ENCODE measurements around the gene SLC4A2. TPM values are rescaled to one million over a fixed set of nuclear protein-coding genes. Genes with fewer than 3 reads are reported as not detected.

The SLC4A2 gene
- total RNA-seq, 4 donors from 2014 or later: 74.3 to 111 (median 91.4) TPM

DNA sequence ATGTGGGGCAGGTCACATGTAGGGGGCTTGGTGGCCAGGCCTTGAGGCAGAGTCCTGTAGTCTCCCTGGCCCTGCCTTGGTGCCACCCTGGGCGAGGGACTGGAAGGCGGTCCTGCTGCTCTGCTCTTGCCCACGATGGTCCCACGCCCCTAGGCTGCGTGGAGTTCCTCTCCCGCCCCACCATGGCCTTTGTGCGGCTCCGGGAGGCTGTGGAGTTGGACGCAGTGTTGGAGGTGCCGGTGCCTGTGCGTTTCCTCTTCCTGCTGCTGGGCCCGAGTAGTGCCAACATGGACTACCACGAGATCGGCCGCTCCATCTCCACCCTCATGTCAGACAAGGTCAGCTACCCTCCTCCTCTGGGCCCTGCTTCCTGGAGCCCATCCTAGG lies 11.2 kb downstream of the SLC4A2 start:
- Histone ChIP-seq H3K36me3 (peaks cover 2 to 100% (median 34%) of the 10 kb centered on the region in 3 donors), H3K27me3 (no peaks in the 10 kb centered on the region), H3K4me1 (no peaks in the 10 kb centered on the region), H3K9me3 (no peaks in the 10 kb centered on the region), H3K27ac (no peak overlapping the region), H3K4me3 (no peak overlapping the region)
- DNase-seq (ENCODE audit: low spot score in 2 of 2): no peak
- TF ChIP-seq EP300 (IDR thresholded peaks at IDR 0.05) (no peak), POLR2A (IDR thresholded peaks at IDR 0.05) (no peak)
- TF ChIP-seq, protein P1, sequence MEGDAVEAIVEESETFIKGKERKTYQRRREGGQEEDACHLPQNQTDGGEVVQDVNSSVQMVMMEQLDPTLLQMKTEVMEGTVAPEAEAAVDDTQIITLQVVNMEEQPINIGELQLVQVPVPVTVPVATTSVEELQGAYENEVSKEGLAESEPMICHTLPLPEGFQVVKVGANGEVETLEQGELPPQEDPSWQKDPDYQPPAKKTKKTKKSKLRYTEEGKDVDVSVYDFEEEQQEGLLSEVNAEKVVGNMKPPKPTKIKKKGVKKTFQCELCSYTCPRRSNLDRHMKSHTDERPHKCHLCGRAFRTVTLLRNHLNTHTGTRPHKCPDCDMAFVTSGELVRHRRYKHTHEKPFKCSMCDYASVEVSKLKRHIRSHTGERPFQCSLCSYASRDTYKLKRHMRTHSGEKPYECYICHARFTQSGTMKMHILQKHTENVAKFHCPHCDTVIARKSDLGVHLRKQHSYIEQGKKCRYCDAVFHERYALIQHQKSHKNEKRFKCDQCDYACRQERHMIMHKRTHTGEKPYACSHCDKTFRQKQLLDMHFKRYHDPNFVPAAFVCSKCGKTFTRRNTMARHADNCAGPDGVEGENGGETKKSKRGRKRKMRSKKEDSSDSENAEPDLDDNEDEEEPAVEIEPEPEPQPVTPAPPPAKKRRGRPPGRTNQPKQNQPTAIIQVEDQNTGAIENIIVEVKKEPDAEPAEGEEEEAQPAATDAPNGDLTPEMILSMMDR (IDR thresholded peaks at IDR 0.05): no peak
- WGBS, 2 donors: 93 to 94% methylated on average over 13 to 15 of the region's 15 CpGs

DNA sequence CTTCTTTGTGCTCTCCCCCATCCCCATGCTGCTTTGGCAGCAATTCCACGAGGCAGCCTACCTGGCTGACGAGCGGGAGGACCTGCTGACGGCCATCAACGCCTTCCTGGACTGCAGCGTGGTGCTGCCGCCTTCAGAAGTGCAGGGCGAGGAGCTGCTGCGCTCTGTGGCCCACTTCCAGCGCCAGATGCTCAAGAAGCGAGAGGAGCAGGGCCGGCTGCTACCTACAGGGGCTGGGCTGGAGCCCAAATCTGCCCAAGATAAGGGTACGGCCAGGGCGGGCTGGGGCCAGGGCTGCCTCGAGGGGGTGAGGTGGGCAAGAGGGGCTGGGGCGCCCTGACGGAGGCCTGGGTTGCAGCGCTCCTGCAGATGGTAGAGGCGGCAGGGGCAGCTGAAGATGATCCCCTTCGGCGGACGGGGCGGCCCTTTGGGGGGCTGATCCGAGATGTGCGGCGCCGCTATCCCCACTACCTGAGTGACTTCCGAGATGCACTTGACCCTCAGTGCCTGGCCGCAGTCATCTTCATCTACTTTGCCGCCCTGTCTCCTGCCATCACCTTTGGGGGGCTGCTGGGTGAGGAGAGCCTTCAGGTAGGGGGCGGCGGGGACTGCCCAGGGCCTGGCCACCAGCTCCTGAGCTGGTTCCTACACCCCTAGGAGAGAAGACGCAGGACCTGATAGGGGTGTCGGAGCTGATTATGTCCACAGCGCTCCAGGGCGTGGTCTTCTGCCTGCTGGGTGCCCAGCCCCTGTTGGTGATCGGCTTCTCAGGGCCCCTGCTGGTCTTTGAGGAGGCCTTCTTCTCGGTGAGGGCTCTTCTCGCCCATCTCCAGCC lies 11.9 kb downstream of the SLC4A2 start:
- Histone ChIP-seq H3K4me3 (no peak overlapping the region), H3K27me3 (no peaks in the 10 kb centered on the region), H3K4me1 (no peaks in the 10 kb centered on the region), H3K27ac (no peak overlapping the region), H3K9me3 (no peaks in the 10 kb centered on the region), H3K36me3 (peaks cover 2 to 100% (median 39%) of the 10 kb centered on the region in 3 donors)
- 91 to 95% methylated on average over 35 to 38 of the region's 39 CpGs for WGBS, 2 donors
- TF ChIP-seq EP300 (IDR thresholded peaks at IDR 0.05) (no peak), POLR2A (IDR thresholded peaks at IDR 0.05) (no peak)
- TF ChIP-seq, protein P1 (IDR thresholded peaks at IDR 0.05): no peak
- DNase-seq (ENCODE audit: low spot score in 2 of 2): no peak

DNA sequence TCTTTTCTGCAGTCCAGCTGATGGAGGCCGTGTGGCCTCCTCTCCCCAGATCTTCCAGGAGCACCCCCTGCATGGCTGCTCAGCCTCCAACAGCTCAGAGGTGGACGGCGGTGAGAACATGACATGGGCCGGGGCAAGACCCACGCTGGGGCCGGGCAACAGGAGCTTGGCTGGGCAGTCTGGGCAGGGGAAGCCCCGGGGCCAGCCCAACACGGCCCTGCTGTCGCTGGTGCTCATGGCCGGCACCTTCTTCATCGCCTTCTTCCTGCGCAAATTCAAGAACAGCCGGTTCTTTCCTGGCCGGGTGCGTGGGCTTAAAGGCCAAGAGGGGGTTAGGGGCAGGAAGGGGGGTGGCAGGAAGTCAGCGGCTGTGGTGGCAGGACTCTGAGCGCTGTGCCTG lies 14.6 kb downstream of the SLC4A2 start:
- Histone ChIP-seq H3K27me3 (no peaks in the 10 kb centered on the region), H3K9me3 (no peaks in the 10 kb centered on the region), H3K4me1 (peaks cover 0 to 17% (median 0%) of the 10 kb centered on the region in 4 donors), H3K27ac (no peak overlapping the region), H3K4me3 (no peak overlapping the region), H3K36me3 (peaks cover 2 to 96% (median 39%) of the 10 kb centered on the region in 3 donors)
- TF ChIP-seq POLR2A (IDR thresholded peaks at IDR 0.05) (no peak), EP300 (IDR thresholded peaks at IDR 0.05) (no peak)
- TF ChIP-seq, protein P1 (IDR thresholded peaks at IDR 0.05): no peak
- WGBS, 2 donors: 79 to 80% methylated on average over 15 to 17 of the region's 17 CpGs
- no peak for DNase-seq (ENCODE audit: low spot score in 2 of 2)

DNA sequence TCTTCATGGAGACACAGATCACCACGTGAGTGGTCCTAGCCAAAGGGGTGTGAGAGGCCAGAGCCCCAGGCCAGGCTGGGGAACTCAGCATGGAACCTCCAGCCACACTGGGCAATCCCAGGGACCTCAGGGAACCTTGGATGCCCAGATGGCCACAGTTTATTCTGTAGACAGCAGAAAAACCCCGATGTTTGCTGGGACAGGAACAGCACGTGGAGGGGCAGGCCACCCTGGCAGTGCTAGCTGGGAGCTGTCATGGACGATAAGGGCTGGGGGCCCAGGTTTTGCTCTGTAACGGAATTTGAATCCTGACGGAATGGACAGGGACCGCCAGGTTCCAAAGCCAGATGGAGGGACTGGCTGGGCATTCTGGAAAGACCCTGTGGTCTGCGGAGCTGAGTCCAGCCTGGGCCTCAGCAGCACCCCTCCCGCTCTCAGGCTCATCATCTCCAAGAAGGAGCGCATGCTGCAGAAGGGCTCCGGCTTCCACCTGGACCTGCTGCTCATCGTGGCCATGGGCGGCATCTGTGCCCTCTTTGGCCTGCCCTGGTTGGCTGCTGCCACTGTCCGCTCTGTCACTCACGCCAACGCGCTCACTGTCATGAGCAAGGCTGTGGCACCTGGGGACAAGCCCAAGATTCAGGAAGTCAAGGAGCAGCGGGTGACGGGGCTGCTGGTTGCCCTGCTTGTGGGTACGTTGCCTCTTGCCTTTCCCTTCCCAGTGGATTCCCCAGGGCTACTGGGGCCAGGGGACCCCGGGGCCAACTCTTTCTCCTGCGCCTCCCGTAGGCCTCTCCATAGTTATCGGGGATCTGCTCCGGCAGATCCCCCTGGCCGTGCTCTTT lies 15.7 kb downstream of the SLC4A2 start:
- DNase-seq (ENCODE audit: low spot score in 2 of 2): no peak
- Histone ChIP-seq H3K27me3 (no peaks in the 10 kb centered on the region), H3K27ac (no peak overlapping the region), H3K9me3 (no peaks in the 10 kb centered on the region), H3K36me3 (peaks cover 2 to 85% (median 30%) of the 10 kb centered on the region in 3 donors), H3K4me3 (no peak overlapping the region), H3K4me1 (peaks cover 0 to 28% (median 10%) of the 10 kb centered on the region in 4 donors)
- WGBS, 2 donors: 90 to 92% methylated on average over 25 to 26 of the region's 26 CpGs
- TF ChIP-seq POLR2A (IDR thresholded peaks at IDR 0.05) (no peak), EP300 (IDR thresholded peaks at IDR 0.05) (no peak)
- TF ChIP-seq, protein P1 (IDR thresholded peaks at IDR 0.05): no peak

DNA sequence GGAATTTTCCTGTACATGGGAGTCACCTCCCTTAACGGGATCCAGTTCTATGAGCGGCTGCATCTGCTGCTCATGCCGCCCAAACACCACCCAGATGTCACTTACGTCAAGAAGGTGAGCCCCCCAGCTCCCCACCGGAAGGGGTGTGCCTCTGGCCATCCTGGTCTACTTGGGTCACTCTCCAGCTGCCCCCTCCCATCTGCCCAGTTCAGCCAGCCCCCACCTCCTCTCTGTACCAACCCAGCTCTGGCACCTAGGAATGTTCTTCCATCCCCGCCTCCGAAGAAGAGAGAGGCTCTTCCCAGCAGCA lies 16.2 kb downstream of the SLC4A2 start:
- Histone ChIP-seq H3K4me1 (peaks cover 0 to 29% (median 11%) of the 10 kb centered on the region in 4 donors), H3K9me3 (no peaks in the 10 kb centered on the region), H3K36me3 (peaks cover 2 to 80% (median 24%) of the 10 kb centered on the region in 3 donors), H3K27me3 (no peaks in the 10 kb centered on the region), H3K27ac (no peak overlapping the region), H3K4me3 (no peak overlapping the region)
- TF ChIP-seq, protein P1 (IDR thresholded peaks at IDR 0.05): no peak
- TF ChIP-seq EP300 (IDR thresholded peaks at IDR 0.05): no peak
- no peak for DNase-seq (ENCODE audit: low spot score in 2 of 2)
- 69 to 77% methylated on average over 7 of the region's 7 CpGs for whole genome bisulfite sequencing, 2 donors

Measured in tibial nerve (tissue), 4 donors.